GM19240 (cell line): ENCODE data around the gene TSR3.

Experiments used
- DNase-seq: peaks from one replicate; pipeline ENCODE4 v3.0.0; 2011; ENCODE audit warnings: low spot score; ENCODE audit not compliant: insufficient read length

The TSR3 gene

GRCh38 chr16:1310832-1311200 lies 40.9 kb downstream of the TSR3 start:
- peak; percentile 50 for DNase-seq

GRCh38 chr16:1309888-1310831 lies 41.5 kb downstream of the TSR3 start:
- no peak for DNase-seq

DNA sequence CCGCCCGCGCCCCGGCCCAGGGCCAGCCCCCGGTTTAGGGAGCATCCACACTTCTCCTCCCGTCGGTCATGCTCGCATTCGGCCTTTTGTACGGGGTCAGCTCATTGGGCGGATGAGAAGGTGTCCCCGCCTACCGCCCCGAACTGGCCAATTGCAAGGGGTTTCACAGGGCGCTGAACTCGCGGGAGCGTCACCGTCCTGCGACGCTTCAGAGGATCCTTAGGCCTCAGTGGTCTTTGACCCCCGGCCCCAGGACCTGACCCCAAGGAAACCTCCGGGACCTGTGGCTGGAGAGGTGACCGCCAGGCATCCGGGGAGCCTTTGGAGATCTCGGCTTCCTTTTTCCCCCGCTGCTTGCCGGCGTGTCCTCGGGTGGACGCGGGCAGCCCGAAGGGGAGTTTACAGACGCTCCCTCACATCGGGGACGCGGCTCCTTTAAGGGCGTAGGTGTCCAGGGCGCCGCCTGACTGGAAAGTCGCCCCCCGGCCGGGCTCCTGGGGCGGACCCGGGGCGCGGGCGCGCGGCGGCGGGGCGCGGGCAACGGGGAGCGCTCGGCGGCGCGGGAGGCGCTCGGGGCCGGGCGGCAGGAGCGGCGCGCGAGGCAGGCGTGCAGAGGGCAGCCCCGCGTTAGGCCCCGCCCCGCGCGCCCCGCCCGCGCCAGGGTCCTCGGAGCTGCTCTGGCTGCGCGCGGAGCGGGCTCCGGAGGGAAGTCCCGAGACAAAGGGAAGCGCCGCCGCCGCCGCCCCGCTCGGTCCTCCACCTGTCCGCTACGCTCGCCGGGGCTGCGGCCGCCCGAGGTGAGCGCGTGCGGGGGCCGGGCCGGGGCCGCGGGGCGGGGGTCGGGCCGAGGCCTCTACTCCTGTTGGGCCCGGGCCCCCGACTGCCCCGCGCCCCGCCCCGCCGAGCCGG lies 42.4 kb downstream of the TSR3 start, which contains the start of gene UBE2I:
Gene UBE2I (plus strand): TSS at position 660 of the 909 bp plus-strand sequence. CDS start 4,395 bp downstream, outside the sequence.
- peak; percentile 90 for DNase-seq

DNA sequence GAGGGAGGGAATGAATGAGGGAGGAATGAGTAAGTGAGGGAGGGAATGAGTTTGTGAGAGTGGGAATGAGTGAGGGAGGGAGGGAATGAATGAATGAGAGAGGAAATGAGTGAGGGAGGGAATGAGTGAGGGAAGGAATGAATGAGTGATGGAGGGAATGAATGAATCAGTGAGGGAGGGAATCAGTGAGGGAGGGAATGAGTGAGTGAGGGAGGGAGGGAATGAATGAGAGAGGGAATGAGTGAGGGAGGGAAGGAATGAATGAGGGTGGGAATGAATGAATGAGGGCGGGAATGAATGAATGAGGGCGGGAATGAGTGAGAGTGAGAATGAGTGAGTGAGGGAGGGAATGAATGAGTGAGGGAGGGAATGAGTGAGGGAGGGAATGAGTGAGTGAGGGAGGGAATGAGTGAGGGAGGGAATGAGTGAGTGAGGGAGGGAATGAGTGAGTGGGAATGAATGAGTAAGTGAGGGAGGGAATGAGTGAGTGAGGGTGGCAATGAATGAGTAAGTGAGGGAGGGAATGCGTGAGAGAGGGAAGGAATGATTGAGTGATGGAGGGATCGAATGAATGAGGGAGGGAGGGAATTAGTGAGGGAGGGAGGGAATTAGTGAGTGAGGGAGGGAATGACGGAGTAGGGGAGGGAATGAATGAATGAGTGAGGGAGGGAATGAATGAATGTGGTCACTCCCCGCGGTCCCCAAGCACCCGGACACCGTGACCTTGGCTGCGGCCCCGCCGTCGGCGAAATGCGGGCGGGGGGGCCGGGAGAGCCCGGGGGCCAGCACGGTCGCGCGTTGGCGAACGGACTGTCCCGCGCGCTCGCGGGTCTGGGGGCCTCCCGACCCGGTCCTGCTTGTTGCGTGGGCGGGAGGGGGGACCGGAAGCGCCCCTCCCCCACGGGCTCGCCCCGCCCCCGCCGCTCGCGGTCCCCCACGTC lies 43.4 kb downstream of the TSR3 start:
- DNase-seq = no peak

- no peak for DNase-seq
Observed at GRCh38 chr16:1306334-1306733, 45.3 kb downstream of the TSR3 start.

DNA sequence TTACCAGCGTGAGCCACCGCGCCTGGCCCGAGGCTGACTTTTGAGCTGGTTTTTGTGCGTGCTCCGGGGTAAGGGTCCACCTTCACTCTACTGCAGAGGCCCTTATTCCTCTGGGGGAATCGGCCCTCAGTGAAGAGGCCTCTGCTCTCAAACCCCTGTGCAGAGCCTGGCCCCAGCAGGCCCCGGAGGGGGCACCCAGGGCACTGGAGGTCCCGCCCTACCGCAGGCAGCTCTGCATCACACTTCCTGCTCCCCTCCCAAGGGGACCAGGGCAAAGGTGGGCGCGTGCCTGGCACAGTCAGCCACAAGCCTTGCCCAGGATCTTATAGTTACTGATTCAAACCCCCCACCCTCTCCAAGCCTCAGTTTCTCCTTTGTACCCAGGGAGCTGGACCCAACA lies 45.9 kb downstream of the TSR3 start:
- DNase-seq = no peak

DNA sequence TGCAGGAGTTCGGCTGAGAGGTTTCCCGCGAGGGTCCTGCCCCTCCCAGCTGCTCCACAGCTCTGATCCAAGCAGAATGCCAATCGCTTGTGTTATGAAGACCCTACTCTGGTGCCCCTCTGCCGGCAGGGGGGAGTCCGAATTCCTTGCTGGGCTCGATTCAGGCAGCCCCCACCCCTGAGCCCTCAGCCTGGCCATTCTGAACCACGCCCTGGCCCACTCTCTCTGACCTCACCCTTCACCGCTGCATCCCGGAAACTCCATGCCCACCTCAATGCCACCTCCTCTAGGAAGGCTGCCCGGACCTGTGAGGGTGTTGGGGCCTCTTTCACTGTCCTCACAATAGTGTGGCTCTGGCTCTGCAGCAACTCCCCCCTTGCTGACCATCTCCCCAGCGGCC lies 50.1 kb downstream of the TSR3 start:
- DNase-seq = no peak

DNA sequence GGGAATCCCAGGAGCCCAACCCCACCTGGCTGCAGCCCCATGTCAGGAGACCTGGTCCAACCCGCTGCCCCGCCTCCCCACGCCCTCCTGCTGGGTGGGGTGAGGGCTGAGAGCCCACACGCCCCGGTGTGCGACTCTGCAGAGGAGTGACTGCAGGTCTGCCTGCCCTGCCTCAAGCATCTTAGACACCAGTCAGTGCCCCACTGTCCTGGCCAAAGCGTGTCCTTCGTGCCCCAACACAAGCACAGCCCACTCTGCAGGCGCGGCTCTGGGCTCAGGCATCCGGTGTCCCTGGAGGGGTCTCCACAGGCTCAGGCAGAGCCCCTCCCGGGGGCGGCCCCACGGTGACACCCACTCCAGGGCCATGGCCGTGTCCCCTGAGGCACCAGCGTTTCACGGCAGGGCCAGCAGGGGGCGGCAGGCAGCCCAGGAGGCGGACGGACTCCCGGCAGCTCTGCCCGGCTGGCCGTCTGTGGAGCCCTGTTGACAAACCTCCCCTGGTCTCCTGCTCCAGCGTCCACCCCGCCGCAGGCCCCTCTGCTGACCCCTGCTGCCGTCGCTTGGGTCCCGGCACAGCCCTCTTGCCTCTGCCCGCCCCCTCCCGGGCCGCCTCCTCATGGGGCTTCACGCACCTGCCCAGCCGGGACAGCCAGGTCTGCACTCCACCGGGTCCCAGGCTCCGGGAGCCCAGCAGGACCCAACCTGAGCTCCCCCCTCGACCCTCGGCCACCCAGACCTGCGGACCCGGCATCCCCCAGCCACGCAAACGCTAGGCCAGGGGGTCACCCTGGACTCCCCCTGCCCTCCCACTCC lies 50.8 kb downstream of the TSR3 start:
- DNase-seq = no peak

DNA sequence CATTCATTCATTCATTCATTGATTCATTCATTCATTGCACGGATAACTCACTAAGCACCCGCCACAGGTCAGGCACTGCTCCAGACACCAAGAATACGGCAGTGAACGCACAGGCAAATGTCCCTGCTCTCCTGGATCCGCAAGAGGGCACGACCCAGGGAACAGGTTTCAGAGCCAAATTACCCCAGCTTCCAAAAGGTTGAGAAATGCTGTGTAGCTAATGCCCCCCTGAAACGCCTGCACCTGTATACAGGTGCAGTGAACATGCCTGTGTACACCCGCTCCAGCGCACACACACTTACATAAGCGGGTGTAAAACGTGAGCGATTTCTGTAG lies 51.8 kb downstream of the TSR3 start:
- no peak for DNase-seq
